Measurements from ENCODE around the gene GRAP.

The GRAP gene

DNA sequence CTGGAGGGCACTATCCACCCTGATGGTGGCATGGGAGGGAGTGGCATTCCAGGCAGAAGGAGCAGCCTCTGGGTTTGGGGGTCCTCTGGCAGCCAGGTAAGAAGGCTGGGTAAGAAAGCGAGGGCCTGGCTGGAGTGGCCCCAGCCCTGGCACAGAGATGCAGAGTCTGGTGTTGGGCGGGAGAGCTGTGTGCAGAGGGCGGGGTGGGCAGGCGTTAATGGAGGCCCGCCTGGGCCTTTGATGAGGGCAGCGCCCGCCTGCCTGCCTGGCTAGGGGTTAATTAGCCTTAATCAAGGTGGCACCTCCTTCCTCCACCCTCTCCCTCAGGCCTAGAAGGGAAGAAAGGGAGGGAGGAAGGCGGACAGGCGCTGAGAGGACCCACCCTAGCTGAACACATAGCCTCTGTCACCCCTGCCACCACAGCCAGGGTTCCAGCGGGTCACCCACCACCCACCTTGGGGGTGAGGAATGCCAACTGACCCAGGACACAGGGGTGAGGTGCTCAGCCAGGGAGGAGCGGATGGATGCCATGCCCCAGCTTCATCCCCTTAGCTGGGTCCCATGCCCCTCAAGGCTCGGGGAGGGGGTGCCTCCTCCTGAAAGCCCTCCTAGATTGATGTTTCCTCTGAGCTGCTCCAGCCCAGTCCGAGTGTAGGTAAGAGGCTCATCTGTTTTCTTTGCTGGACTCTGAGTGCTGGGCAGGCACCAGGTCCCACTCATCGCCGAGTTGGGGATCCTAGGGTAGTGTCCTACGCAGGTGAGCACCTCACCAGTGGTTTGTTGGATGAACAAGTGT, 28.8 kb downstream of the GRAP start:
- Histone ChIP-seq H3K4me1 (ENCODE audit: control insufficient read depth, insufficient read depth, low read length) (no peaks in the 10 kb centered on the region), H3K4me3 (ENCODE audit: low read depth, low read length) (no peak overlapping the region), H3K27ac (ENCODE audit: extremely low read depth, low read depth, low read length) (no peak overlapping the region), H3K36me3 (ENCODE audit: control insufficient read depth in 2 of 2, insufficient read depth in 1 of 2, low read length in 2 of 2) (no peaks in the 10 kb centered on the region), H3K9me3 (ENCODE audit: control insufficient read depth, insufficient read depth, low read depth, low read length) (no peaks in the 10 kb centered on the region)
- POLR2A ChIA-PET, result interaction anchor here (2.2 kb wide), 1 partner anchor 14 kb away, joined by 7 read pairs; the partner anchor contains the start of gene FAM83G
- CTCF ChIA-PET, result interaction anchor here (0.7 kb wide), 1 partner anchor 390 kb away, joined by 3 read pairs; no protein-coding TSS in a partner anchor
- no peak for TF ChIP-seq ZFP3 (tag by site-specific recombination; IDR thresholded peaks at IDR 0.05; ENCODE audit: low read depth)
- no peak for TF ChIP-seq ZNF571 (tag by site-specific recombination; IDR thresholded peaks at IDR 0.05)
- peak; percentile 94 for TF ChIP-seq KLF1 (tag by site-specific recombination; IDR thresholded peaks at IDR 0.05)

DNA sequence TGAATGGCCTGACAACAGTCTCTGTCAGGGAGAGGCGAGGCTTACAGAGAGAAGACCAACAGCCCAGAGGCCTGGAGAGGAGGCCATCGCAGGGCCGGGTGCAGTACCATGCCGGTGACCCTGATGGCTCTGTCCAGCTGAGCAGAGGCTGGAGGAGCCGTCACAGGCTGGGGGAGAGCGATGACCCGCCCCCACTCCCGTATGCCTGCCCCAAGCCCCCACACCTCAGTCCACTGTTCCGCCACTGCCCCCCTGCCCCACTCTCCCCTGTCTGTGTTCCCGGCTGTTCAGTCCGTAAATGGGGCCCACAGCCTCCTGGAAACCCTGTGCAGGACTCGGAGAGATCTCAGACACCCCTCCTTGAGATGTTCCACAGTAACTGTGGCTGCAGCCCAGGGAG, 29.4 kb downstream of the GRAP start:
- CTCF ChIA-PET, result interaction anchor here (0.7 to 2.2 kb wide), 2 partner anchors 56 to 389 kb away, joined by 3 to 8 read pairs; no protein-coding TSS in a partner anchor
- H3K36me3 ChIP-seq (ENCODE audit: control insufficient read depth in 2 of 2, insufficient read depth in 1 of 2, low read length in 2 of 2), result no peaks in the 10 kb centered on the region
- POLR2A ChIA-PET, result interaction anchor here (1.7 kb wide), 1 partner anchor 13 kb away, joined by 3 read pairs; the partner anchor contains the start of gene FAM83G
- no peak overlapping the region for H3K4me3 ChIP-seq (ENCODE audit: low read depth, low read length)
- H3K9me3 ChIP-seq (ENCODE audit: control insufficient read depth, insufficient read depth, low read depth, low read length), result no peaks in the 10 kb centered on the region
- no peak for TF ChIP-seq YY2 (tag by site-specific recombination; IDR thresholded peaks at IDR 0.05)
- no peak for TF ChIP-seq ZNF302 (tag by site-specific recombination; IDR thresholded peaks at IDR 0.05; ENCODE audit: low read depth)
- no peak for TF ChIP-seq ZNF677 (tag by site-specific recombination; IDR thresholded peaks at IDR 0.05)
- no peak for TF ChIP-seq ZNF664 (tag by site-specific recombination; IDR thresholded peaks at IDR 0.05)
- TF ChIP-seq, protein P1, sequence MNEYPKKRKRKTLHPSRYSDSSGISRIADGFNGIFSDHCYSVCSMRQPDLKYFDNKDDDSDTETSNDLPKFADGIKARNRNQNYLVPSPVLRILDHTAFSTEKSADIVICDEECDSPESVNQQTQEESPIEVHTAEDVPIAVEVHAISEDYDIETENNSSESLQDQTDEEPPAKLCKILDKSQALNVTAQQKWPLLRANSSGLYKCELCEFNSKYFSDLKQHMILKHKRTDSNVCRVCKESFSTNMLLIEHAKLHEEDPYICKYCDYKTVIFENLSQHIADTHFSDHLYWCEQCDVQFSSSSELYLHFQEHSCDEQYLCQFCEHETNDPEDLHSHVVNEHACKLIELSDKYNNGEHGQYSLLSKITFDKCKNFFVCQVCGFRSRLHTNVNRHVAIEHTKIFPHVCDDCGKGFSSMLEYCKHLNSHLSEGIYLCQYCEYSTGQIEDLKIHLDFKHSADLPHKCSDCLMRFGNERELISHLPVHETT (tag by site-specific recombination; IDR thresholded peaks at IDR 0.05), result no peak
- no peak for TF ChIP-seq ZNF354C (tag by site-specific recombination; IDR thresholded peaks at IDR 0.05; ENCODE audit: borderline replicate concordance, low read depth)
- no peak for TF ChIP-seq FEZF1 (tag by site-specific recombination; IDR thresholded peaks at IDR 0.05)
- TF ChIP-seq, protein P2, sequence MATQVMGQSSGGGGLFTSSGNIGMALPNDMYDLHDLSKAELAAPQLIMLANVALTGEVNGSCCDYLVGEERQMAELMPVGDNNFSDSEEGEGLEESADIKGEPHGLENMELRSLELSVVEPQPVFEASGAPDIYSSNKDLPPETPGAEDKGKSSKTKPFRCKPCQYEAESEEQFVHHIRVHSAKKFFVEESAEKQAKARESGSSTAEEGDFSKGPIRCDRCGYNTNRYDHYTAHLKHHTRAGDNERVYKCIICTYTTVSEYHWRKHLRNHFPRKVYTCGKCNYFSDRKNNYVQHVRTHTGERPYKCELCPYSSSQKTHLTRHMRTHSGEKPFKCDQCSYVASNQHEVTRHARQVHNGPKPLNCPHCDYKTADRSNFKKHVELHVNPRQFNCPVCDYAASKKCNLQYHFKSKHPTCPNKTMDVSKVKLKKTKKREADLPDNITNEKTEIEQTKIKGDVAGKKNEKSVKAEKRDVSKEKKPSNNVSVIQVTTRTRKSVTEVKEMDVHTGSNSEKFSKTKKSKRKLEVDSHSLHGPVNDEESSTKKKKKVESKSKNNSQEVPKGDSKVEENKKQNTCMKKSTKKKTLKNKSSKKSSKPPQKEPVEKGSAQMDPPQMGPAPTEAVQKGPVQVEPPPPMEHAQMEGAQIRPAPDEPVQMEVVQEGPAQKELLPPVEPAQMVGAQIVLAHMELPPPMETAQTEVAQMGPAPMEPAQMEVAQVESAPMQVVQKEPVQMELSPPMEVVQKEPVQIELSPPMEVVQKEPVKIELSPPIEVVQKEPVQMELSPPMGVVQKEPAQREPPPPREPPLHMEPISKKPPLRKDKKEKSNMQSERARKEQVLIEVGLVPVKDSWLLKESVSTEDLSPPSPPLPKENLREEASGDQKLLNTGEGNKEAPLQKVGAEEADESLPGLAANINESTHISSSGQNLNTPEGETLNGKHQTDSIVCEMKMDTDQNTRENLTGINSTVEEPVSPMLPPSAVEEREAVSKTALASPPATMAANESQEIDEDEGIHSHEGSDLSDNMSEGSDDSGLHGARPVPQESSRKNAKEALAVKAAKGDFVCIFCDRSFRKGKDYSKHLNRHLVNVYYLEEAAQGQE (tag by site-specific recombination; IDR thresholded peaks at IDR 0.05), result no peak
- TF ChIP-seq ZNF571 (tag by site-specific recombination; IDR thresholded peaks at IDR 0.05), result no peak
- TF ChIP-seq ZNF311 (tag by site-specific recombination; IDR thresholded peaks at IDR 0.05; ENCODE audit: borderline replicate concordance), result no peak
- no peak for TF ChIP-seq ZNF600 (tag by site-specific recombination; IDR thresholded peaks at IDR 0.05)
- TF ChIP-seq ZNF660 (tag by site-specific recombination; IDR thresholded peaks at IDR 0.05), result no peak
- TF ChIP-seq ZNF596 (tag by site-specific recombination; IDR thresholded peaks at IDR 0.05), result no peak
- TF ChIP-seq ZFP69B (tag by site-specific recombination; IDR thresholded peaks at IDR 0.05), result no peak
- no peak for TF ChIP-seq ZNF350 (tag by site-specific recombination; IDR thresholded peaks at IDR 0.05)
- H3K4me1 ChIP-seq (ENCODE audit: control insufficient read depth, insufficient read depth, low read length), result no peaks in the 10 kb centered on the region
- no peak overlapping the region for H3K27ac ChIP-seq (ENCODE audit: extremely low read depth, low read depth, low read length)

All from HEK293 (cell line).